Memory B cell (primary cell): ENCODE measurements around the gene ZMIZ1.

Experiments
- ATAC-seq: fragments of 150-1000 bp; cut with Tn5 transposase; 2 replicates; pipeline ENCODE4 v1.10.0; 2021; ENCODE audit warnings: low read depth, mild to moderate bottlenecking, moderate library complexity
- DNase-seq, 2 donors: peaks; one replicate each; pipeline ENCODE4 v3.0.0; 2022; ENCODE audit warnings: low spot score in 2 of 2
- H3K27ac Mint-ChIP-seq: one replicate; pipeline ENCODE4 v1.8.0; 2022; ENCODE audit warnings: mild to moderate bottlenecking, moderate library complexity, mixed read lengths
- H3K27me3 Mint-ChIP-seq: one replicate; pipeline ENCODE4 v1.8.0; 2022; ENCODE audit warnings: mixed read lengths
- H3K36me3 Mint-ChIP-seq: one replicate; pipeline ENCODE4 v1.8.0; 2022; ENCODE audit warnings: mild to moderate bottlenecking, mixed read lengths
- H3K4me1 Mint-ChIP-seq: one replicate; pipeline ENCODE4 v1.8.0; 2022; ENCODE audit warnings: mixed read lengths
- H3K4me3 Mint-ChIP-seq: one replicate; pipeline ENCODE4 v1.8.0; 2022; ENCODE audit warnings: mild to moderate bottlenecking, moderate library complexity, mixed read lengths
- H3K9me3 Mint-ChIP-seq: one replicate; pipeline ENCODE4 v1.8.0; 2022; ENCODE audit warnings: mixed read lengths

Gene ZMIZ1

DNA sequence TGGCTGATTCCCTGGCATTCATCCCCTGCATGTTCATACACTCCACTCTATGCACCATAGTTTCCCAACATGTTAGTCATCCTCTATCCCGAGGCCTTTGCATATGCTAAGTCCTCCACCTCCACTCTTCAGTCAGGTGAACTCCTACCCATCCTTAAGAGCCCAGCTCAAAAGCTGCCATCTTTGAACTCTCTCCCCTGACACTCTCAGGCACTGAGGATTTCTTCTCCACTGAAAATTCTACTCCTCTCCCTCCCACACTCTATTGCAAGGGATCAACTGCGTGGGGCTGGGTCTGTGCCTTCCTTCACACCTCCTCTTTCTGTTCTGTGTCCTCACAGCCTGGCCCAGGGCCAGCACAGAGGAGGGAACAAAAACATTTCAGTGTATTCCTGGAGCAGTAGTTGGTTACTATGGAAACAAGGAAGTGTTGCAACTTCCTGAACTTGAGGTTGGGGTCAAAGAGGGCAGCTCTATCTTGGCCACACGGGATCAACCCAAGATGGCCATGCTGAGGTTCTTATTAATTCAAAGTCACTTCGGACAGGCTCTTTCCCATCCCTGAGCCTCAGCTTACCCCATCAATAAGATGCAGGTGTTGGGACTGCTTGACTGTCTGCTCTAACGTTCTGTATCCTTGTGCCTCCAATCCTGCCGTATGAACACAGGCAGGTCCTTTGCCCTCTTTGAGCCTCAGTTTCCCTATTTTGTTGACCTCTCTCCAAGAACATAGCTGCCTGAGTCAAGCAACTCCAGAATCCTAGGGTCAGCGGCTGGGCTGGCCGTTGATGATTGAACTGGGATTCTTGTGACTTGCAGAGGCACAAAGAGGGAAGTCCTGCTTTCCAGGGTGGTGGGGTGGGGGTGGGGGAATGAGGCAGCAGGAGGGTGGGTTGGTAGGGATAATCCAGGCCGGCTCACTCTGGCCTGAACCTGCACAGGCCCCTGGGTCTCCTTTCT lies 15.5 kb downstream of the ZMIZ1 start:
- no peaks in the 10 kb centered on the region for H3K36me3 Mint-ChIP-seq
- H3K4me3 Mint-ChIP-seq, result peak overlapping the region; percentile 76
- ATAC-seq, result peak; percentile 39
- DNase-seq, result no peak
- peak overlapping the region; percentile 76 for H3K27ac Mint-ChIP-seq
- peaks cover 29% of the 10 kb centered on the region for H3K4me1 Mint-ChIP-seq
- peaks cover 15% of the 10 kb centered on the region for H3K27me3 Mint-ChIP-seq
- H3K9me3 Mint-ChIP-seq, result peaks cover 3% of the 10 kb centered on the region

DNA sequence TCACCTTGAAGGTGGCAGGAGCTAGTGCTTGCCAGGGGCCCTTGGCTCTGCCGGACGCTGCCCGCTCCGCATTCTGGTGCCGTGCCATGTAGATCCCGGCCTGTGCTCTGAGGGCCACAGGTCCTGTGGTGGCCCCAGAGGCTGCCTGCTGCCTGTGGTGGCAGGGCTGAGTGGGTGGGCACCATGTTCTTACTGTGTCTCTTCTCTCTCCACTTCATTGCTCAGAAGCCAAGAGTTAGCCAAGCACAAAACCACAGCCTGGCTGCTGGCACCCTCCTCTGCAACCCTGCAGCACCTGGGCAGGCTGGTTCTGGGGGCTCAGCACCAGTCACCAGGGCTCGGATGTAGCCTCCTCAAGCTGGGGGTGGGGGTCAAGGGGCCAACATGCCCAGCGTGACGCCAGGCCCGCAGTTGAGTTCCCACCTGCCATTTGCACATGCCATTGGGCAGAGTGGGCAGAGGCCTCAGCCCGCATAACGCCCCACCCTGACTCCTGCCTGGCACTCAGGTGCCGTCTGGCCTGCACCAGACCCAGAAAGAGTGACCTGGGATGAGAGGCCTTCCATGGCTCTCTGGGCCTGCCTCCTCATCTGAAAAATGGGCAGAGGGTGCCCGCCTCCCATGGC lies 16.3 kb downstream of the ZMIZ1 start:
- Mint-ChIP-seq H3K36me3 (no peaks in the 10 kb centered on the region), H3K27me3 (peaks cover 20% of the 10 kb centered on the region)
- peak; percentile 50 to 59 for DNase-seq

GRCh38 chr10:79086822-79087221 lies 18.1 kb downstream of the ZMIZ1 start:
- Mint-ChIP-seq H3K27me3 (peaks cover 20% of the 10 kb centered on the region), H3K36me3 (no peaks in the 10 kb centered on the region), H3K4me1 (peaks cover 36% of the 10 kb centered on the region), H3K9me3 (peaks cover 3% of the 10 kb centered on the region), H3K4me3 (no peak overlapping the region), H3K27ac (no peak overlapping the region)
- DNase-seq (no peak), ATAC-seq (no peak)

More for the DNA sequence above, 16.3 kb downstream of the ZMIZ1 start:
- Mint-ChIP-seq H3K9me3 (peaks cover 3% of the 10 kb centered on the region), H3K4me1 (peaks cover 29% of the 10 kb centered on the region), H3K4me3 (peak overlapping the region; percentile 76), H3K27ac (peak overlapping the region; percentile 76)
- ATAC-seq, result peak; percentile 94

DNA sequence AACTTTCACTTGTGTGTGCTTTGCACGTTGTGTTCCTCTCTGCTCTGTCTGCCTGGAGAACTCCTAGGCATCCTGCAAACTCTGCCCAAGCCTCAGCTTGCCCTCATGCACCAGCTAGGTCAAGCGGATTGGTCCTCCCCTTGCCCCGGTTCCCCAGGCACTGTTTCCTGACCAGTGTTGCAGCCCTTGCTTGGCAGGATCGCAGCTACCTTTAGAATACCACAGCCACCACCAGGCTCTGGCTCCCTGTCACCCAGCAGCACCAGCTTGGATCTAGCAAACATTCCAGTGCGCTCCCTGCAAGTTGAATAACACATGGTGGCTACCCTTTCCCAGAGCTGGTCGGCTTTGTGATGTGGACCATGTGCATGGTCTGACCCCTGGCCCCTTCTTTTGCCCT lies 19.0 kb downstream of the ZMIZ1 start:
- Mint-ChIP-seq H3K4me1 (peaks cover 36% of the 10 kb centered on the region), H3K36me3 (no peaks in the 10 kb centered on the region), H3K27me3 (peaks cover 20% of the 10 kb centered on the region), H3K9me3 (peaks cover 3% of the 10 kb centered on the region), H3K27ac (no peak overlapping the region), H3K4me3 (no peak overlapping the region)
- ATAC-seq, result no peak
- DNase-seq, result no peak

- ATAC-seq, result no peak
- no peak for DNase-seq
- Mint-ChIP-seq H3K36me3 (no peaks in the 10 kb centered on the region), H3K4me3 (no peak overlapping the region), H3K4me1 (peaks cover 33% of the 10 kb centered on the region), H3K27me3 (peaks cover 17% of the 10 kb centered on the region), H3K9me3 (peaks cover under 1% of the 10 kb centered on the region), H3K27ac (no peak overlapping the region)
Observed at GRCh38 chr10:79088176-79088575, 19.4 kb downstream of the ZMIZ1 start.

- Mint-ChIP-seq H3K27me3 (peaks cover 16% of the 10 kb centered on the region), H3K4me1 (peaks cover 33% of the 10 kb centered on the region), H3K4me3 (no peak overlapping the region), H3K27ac (no peak overlapping the region), H3K9me3 (no peaks in the 10 kb centered on the region), H3K36me3 (no peaks in the 10 kb centered on the region)
- no peak for DNase-seq
- no peak for ATAC-seq
Observed at GRCh38 chr10:79088613-79089355, 20.0 kb downstream of the ZMIZ1 start.

- no peak overlapping the region for H3K27ac Mint-ChIP-seq
- DNase-seq, result no peak
- H3K27me3 Mint-ChIP-seq, result peaks cover 12% of the 10 kb centered on the region
- H3K4me3 Mint-ChIP-seq, result no peak overlapping the region
- no peaks in the 10 kb centered on the region for H3K9me3 Mint-ChIP-seq
- H3K4me1 Mint-ChIP-seq, result peaks cover 28% of the 10 kb centered on the region
- ATAC-seq, result no peak
- no peaks in the 10 kb centered on the region for H3K36me3 Mint-ChIP-seq
Observed at GRCh38 chr10:79089632-79090031, 20.9 kb downstream of the ZMIZ1 start.

GRCh38 chr10:79090134-79090803 lies 21.5 kb downstream of the ZMIZ1 start:
- ATAC-seq (peak; percentile 34), DNase-seq (no peak)
- Mint-ChIP-seq H3K4me1 (peaks cover 24% of the 10 kb centered on the region), H3K27me3 (peaks cover 12% of the 10 kb centered on the region), H3K4me3 (no peak overlapping the region), H3K36me3 (no peaks in the 10 kb centered on the region), H3K27ac (no peak overlapping the region), H3K9me3 (no peaks in the 10 kb centered on the region)

DNA sequence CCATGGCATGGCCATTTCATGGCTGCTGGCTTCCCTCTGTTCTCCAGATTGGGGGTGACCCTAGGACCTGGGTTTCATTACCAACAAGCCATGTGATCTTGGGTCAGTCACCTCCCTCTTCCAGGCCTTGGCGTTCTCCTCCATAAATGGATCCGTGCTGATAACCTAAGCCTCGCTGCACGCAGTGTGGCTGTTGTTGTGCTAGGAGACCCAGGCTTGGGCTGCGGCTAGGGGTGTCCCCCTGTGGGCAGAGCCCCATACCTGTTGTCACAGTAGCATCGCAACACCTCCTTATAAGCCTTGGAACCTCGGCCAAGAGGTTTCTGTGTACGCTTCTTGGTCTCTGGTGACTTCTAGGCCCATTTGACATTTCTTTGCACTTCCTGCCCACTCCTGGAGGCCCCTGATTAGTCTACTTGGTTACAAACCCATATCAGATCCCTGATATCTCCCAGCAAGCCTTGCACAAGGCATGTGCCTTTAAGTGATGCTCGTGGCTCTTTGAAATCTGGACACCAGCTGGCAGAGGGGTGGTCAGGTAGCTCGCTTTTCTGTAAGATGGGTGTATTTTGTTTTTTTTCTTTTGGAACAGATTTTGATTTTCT lies 23.6 kb downstream of the ZMIZ1 start:
- ATAC-seq (no peak), DNase-seq (no peak)
- no peaks in the 10 kb centered on the region for H3K36me3 Mint-ChIP-seq
- H3K4me1 Mint-ChIP-seq, result peaks cover 17% of the 10 kb centered on the region
- H3K4me3 Mint-ChIP-seq, result no peak overlapping the region
- H3K27me3 Mint-ChIP-seq, result peaks cover 12% of the 10 kb centered on the region
- no peaks in the 10 kb centered on the region for H3K9me3 Mint-ChIP-seq
- H3K27ac Mint-ChIP-seq, result no peak overlapping the region

DNA sequence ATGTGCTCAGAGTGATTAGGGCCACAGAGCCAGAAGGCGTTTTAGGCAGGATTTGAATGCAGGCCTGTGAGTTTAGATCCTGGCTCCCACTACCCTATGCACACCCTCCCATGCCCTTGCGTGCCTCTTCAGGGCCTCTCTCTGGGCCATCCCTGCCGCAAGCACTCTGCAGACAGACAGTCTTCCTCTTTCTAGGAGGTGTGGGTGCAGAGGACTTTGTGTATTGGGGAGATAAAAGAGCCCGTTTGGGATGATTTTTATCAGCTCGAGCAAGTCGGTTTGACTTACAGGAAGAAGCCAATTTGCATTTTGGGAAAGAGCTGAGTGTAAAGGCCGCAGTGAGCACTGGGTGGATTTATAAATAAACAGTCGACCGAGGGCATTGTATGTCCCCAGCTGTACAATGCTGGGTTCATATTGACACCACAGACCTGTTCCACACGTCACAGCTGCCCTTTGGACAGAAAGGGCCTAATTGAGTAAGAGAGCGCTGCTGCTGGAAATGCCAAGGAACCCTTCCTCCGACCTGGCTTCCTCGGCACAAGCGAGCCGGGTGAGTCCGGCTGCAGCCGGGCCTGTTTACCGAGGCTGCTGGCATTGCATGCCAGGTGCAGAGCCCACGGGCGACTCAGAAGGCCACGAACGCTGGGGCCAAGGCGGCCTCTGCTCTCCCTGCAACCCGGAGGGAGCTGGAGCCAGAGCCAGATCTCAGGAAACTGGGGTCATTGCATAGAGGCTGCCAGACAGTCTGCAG lies 25.1 kb downstream of the ZMIZ1 start:
- peak overlapping the region; percentile 22 for H3K4me3 Mint-ChIP-seq
- DNase-seq, result no peak
- peaks cover 23% of the 10 kb centered on the region for H3K4me1 Mint-ChIP-seq
- H3K27ac Mint-ChIP-seq, result no peak overlapping the region
- H3K9me3 Mint-ChIP-seq, result no peaks in the 10 kb centered on the region
- no peak for ATAC-seq
- no peaks in the 10 kb centered on the region for H3K36me3 Mint-ChIP-seq
- H3K27me3 Mint-ChIP-seq, result peaks cover 9% of the 10 kb centered on the region

- no peaks in the 10 kb centered on the region for H3K9me3 Mint-ChIP-seq
- no peak overlapping the region for H3K27ac Mint-ChIP-seq
- H3K27me3 Mint-ChIP-seq, result peaks cover 6% of the 10 kb centered on the region
- peaks cover 23% of the 10 kb centered on the region for H3K4me1 Mint-ChIP-seq
- H3K36me3 Mint-ChIP-seq, result no peaks in the 10 kb centered on the region
- no peak overlapping the region for H3K4me3 Mint-ChIP-seq
- no peak for DNase-seq
- no peak for ATAC-seq
Observed at GRCh38 chr10:79094412-79095175, 25.8 kb downstream of the ZMIZ1 start.

- peaks cover 5% of the 10 kb centered on the region for H3K27me3 Mint-ChIP-seq
- H3K4me3 Mint-ChIP-seq, result no peak overlapping the region
- H3K36me3 Mint-ChIP-seq, result no peaks in the 10 kb centered on the region
- H3K27ac Mint-ChIP-seq, result no peak overlapping the region
- H3K4me1 Mint-ChIP-seq, result peaks cover 19% of the 10 kb centered on the region
- DNase-seq (no peak), ATAC-seq (no peak)
- H3K9me3 Mint-ChIP-seq, result no peaks in the 10 kb centered on the region
Observed at GRCh38 chr10:79095316-79095715, 26.6 kb downstream of the ZMIZ1 start.
